ENCODE results near the gene KCTD4.

The KCTD4 gene

DNA sequence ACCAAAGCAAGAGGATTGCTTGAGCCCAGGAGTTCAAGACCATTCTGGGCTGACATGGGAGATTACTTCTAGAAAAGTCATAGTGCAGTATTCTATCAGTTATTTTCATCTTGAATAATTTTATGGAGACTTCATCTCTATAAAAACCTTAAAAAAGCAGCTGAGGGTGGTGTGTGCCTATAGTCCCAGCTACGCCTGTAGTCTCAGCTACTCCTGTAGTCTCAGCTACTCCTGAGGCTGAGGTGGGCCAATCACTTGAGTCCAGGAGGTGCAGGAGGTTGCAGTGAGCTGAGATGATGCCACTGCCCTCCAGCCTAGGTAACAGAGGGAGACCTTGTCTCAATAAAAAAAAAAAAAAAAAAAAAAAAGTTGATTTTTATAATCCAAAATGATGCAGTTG, 22.1 kb upstream of the KCTD4 start:
- Histone ChIP-seq H3K4me1 (ENCODE audit: control insufficient read depth, insufficient read depth, low read depth, low read length) (peaks cover 2% of the 10 kb centered on the region), H2BK15ac (ENCODE audit: low read depth, poor library complexity, severe bottlenecking) (no peak overlapping the region), H3K23ac (ENCODE audit: low read length in 2 of 2) (no peak overlapping the region), H3K27me3 (ENCODE audit: control insufficient read depth in 1 of 2, insufficient read depth in 1 of 2, low read length in 2 of 2) (no peaks in the 10 kb centered on the region), H3K4me2 (ENCODE audit: low read length, poor library complexity, severe bottlenecking) (no peak overlapping the region), H3K4ac (ENCODE audit: low read depth in 1 of 2, low read length in 2 of 2) (no peak overlapping the region), H3K36me3 (ENCODE audit: control insufficient read depth in 1 of 2, insufficient read depth in 2 of 2, low read depth in 1 of 2, low read length in 2 of 2) (peaks cover 0 to 2% of the 10 kb centered on the region in 2 experiments), H3K9ac (ENCODE audit: low read length) (no peak overlapping the region), H2AK5ac (ENCODE audit: low read length, severe bottlenecking) (no peak overlapping the region), H3K9me3 (ENCODE audit: control insufficient read depth, low read length) (no peaks in the 10 kb centered on the region), H2BK12ac (ENCODE audit: low read length in 2 of 2) (peak overlapping the region in 1 of 2 experiments; percentile 45), H3K4me3 (ENCODE audit: insufficient read depth in 1 of 2, low read depth in 1 of 2, low read length in 2 of 2) (no peak overlapping the region), H3K79me1 (replicated peaks; ENCODE audit: low read length, poor library complexity, severe bottlenecking) (peaks cover 25% of the 10 kb centered on the region), H2BK5ac (ENCODE audit: low read depth, low read length, poor library complexity, severe bottlenecking) (no peak overlapping the region), H2AFZ (ENCODE audit: low read depth, low read length) (no peak overlapping the region), H3K18ac (ENCODE audit: low read depth in 1 of 2, low read length in 2 of 2) (peak overlapping the region in 1 of 2 experiments; percentile 75), H2BK120ac (ENCODE audit: low read depth, low read length) (no peak overlapping the region), H4K8ac (ENCODE audit: low read length) (no peak overlapping the region), H3K14ac (ENCODE audit: low read length in 2 of 2) (no peak overlapping the region), H3K27ac (ENCODE audit: low read length, poor library complexity, severe bottlenecking) (no peak overlapping the region), H4K91ac (ENCODE audit: low read length) (no peak overlapping the region)
- WGBS, result 100% methylated on average over 1 of the region's 1 CpG
- DNase-seq, result no peak

DNA sequence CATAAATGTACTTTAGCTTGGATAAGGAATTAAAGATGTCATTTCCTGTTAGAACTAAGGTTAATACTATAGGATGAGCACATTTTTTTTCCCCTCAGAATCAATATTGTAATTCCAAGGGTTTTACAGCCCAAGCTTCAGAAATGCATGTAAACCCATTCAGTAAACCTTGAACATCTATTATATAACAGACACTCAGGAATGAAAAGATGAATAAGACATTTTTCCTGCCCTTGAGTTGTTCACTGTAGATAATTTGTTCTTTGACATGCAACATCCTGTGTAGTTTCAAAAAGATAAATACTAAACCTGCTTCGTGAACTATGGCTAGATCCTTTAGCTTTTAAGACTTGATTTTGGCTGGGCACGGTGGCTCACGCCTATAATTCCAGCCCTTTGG, 21.7 kb upstream of the KCTD4 start:
- no peak overlapping the region for H2BK15ac ChIP-seq (ENCODE audit: low read depth, poor library complexity, severe bottlenecking)

DNA sequence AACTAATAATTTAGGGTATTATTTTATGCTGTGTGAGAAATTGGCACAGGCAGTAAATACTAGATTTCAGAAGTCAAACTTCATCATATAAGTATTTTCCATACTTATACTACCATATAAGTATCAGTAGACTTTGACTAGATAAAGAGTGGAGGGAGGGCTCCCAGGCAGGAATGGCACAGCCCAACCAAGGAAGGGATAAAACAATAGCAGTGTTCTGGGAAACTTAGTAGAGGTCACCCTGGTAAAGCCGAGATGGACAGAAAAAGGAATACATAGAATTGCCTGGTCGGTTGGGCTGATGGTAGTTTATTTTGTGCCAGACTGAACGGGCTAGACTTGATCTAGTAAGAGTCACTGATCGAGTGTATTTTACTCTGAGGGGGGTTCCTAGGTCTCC, 19.6 kb upstream of the KCTD4 start:
- H3K4me1 ChIP-seq (ENCODE audit: control insufficient read depth, insufficient read depth, low read depth, low read length), result peaks cover 7% of the 10 kb centered on the region
- peaks cover 20% of the 10 kb centered on the region for H3K79me1 ChIP-seq (replicated peaks; ENCODE audit: low read length, poor library complexity, severe bottlenecking)
- H3K36me3 ChIP-seq (ENCODE audit: control insufficient read depth in 1 of 2, insufficient read depth in 2 of 2, low read depth in 1 of 2, low read length in 2 of 2), result peaks cover 0 to 5% of the 10 kb centered on the region in 2 experiments
- no peak overlapping the region for H3K27ac ChIP-seq (ENCODE audit: low read length, poor library complexity, severe bottlenecking)
- 96% methylated on average over 4 of the region's 4 CpGs for WGBS
- H3K27me3 ChIP-seq (ENCODE audit: control insufficient read depth in 1 of 2, insufficient read depth in 1 of 2, low read length in 2 of 2), result no peaks in the 10 kb centered on the region
- H2BK5ac ChIP-seq (ENCODE audit: low read depth, low read length, poor library complexity, severe bottlenecking), result no peak overlapping the region
- no peak overlapping the region for H3K23ac ChIP-seq (ENCODE audit: low read length in 2 of 2)
- H2AK5ac ChIP-seq (ENCODE audit: low read length, severe bottlenecking), result peak overlapping the region; percentile 72
- H2BK15ac ChIP-seq (ENCODE audit: low read depth, poor library complexity, severe bottlenecking), result no peak overlapping the region
- H3K18ac ChIP-seq (ENCODE audit: low read depth in 1 of 2, low read length in 2 of 2), result no peak overlapping the region
- H3K9me3 ChIP-seq (ENCODE audit: control insufficient read depth, low read length), result no peaks in the 10 kb centered on the region
- H2BK12ac ChIP-seq (ENCODE audit: low read length in 2 of 2), result no peak overlapping the region
- H2AFZ ChIP-seq (ENCODE audit: low read depth, low read length), result no peak overlapping the region
- H3K9ac ChIP-seq (ENCODE audit: low read length), result no peak overlapping the region
- DNase-seq, result no peak
- H4K8ac ChIP-seq (ENCODE audit: low read length), result no peak overlapping the region
- no peak overlapping the region for H3K14ac ChIP-seq (ENCODE audit: low read length in 2 of 2)
- H3K4me2 ChIP-seq (ENCODE audit: low read length, poor library complexity, severe bottlenecking), result no peak overlapping the region
- no peak overlapping the region for H3K4ac ChIP-seq (ENCODE audit: low read depth in 1 of 2, low read length in 2 of 2)
- no peak overlapping the region for H2BK120ac ChIP-seq (ENCODE audit: low read depth, low read length)
- H3K4me3 ChIP-seq (ENCODE audit: insufficient read depth in 1 of 2, low read depth in 1 of 2, low read length in 2 of 2), result no peak overlapping the region
- no peak overlapping the region for H4K91ac ChIP-seq (ENCODE audit: low read length)

More for the DNA sequence above, 21.7 kb upstream of the KCTD4 start:
- no peak overlapping the region for H2AK5ac ChIP-seq (ENCODE audit: low read length, severe bottlenecking)
- 75% methylated on average over 3 of the region's 3 CpGs for WGBS
- H2BK12ac ChIP-seq (ENCODE audit: low read length in 2 of 2), result no peak overlapping the region
- no peak overlapping the region for H4K91ac ChIP-seq (ENCODE audit: low read length)
- no peak overlapping the region for H3K4me2 ChIP-seq (ENCODE audit: low read length, poor library complexity, severe bottlenecking)
- no peaks in the 10 kb centered on the region for H3K27me3 ChIP-seq (ENCODE audit: control insufficient read depth in 1 of 2, insufficient read depth in 1 of 2, low read length in 2 of 2)
- no peak overlapping the region for H4K8ac ChIP-seq (ENCODE audit: low read length)
- no peak overlapping the region for H2BK120ac ChIP-seq (ENCODE audit: low read depth, low read length)
- peaks cover 23% of the 10 kb centered on the region for H3K79me1 ChIP-seq (replicated peaks; ENCODE audit: low read length, poor library complexity, severe bottlenecking)
- no peaks in the 10 kb centered on the region for H3K9me3 ChIP-seq (ENCODE audit: control insufficient read depth, low read length)
- DNase-seq, result no peak
- no peak overlapping the region for H3K9ac ChIP-seq (ENCODE audit: low read length)
- H3K4me3 ChIP-seq (ENCODE audit: insufficient read depth in 1 of 2, low read depth in 1 of 2, low read length in 2 of 2), result no peak overlapping the region
- no peak overlapping the region for H2BK5ac ChIP-seq (ENCODE audit: low read depth, low read length, poor library complexity, severe bottlenecking)
- no peak overlapping the region for H3K14ac ChIP-seq (ENCODE audit: low read length in 2 of 2)
- H3K4me1 ChIP-seq (ENCODE audit: control insufficient read depth, insufficient read depth, low read depth, low read length), result peaks cover 2% of the 10 kb centered on the region
- H3K27ac ChIP-seq (ENCODE audit: low read length, poor library complexity, severe bottlenecking), result no peak overlapping the region
- no peak overlapping the region for H3K4ac ChIP-seq (ENCODE audit: low read depth in 1 of 2, low read length in 2 of 2)
- H3K36me3 ChIP-seq (ENCODE audit: control insufficient read depth in 1 of 2, insufficient read depth in 2 of 2, low read depth in 1 of 2, low read length in 2 of 2), result peaks cover 0 to 2% of the 10 kb centered on the region in 2 experiments
- H2AFZ ChIP-seq (ENCODE audit: low read depth, low read length), result no peak overlapping the region
- no peak overlapping the region for H3K23ac ChIP-seq (ENCODE audit: low read length in 2 of 2)
- H3K18ac ChIP-seq (ENCODE audit: low read depth in 1 of 2, low read length in 2 of 2), result no peak overlapping the region

DNA sequence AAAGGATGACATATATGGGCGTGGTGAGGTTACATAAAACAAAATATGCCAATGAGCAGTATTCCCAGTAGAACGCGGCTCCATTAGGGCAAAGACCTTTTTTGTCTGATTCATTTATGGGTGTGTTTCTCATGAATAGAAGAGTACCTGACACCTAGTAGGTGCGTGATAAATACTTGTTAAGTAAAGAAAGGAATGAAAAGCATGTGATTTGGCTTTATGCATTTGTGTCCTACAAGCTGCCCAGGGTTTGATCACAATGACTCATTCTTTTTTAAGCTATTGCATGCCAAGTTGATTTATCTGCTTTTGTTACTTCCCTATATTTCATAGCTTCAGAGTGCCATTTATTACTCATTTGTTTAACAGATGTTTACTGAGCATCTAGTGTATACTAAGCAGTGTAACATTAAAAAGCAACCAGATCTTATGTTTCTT, 19.1 kb upstream of the KCTD4 start:
- Histone ChIP-seq H2BK5ac (ENCODE audit: low read depth, low read length, poor library complexity, severe bottlenecking) (no peak overlapping the region), H3K4me1 (ENCODE audit: control insufficient read depth, insufficient read depth, low read depth, low read length) (peaks cover 7% of the 10 kb centered on the region), H3K79me1 (replicated peaks; ENCODE audit: low read length, poor library complexity, severe bottlenecking) (peaks cover 18% of the 10 kb centered on the region), H3K27ac (ENCODE audit: low read length, poor library complexity, severe bottlenecking) (no peak overlapping the region), H3K9me3 (ENCODE audit: control insufficient read depth, low read length) (no peaks in the 10 kb centered on the region), H2AFZ (ENCODE audit: low read depth, low read length) (no peak overlapping the region), H4K91ac (ENCODE audit: low read length) (no peak overlapping the region), H3K27me3 (ENCODE audit: control insufficient read depth in 1 of 2, insufficient read depth in 1 of 2, low read length in 2 of 2) (no peaks in the 10 kb centered on the region), H2BK15ac (ENCODE audit: low read depth, poor library complexity, severe bottlenecking) (no peak overlapping the region), H4K8ac (ENCODE audit: low read length) (no peak overlapping the region), H3K23ac (ENCODE audit: low read length in 2 of 2) (no peak overlapping the region), H3K9ac (ENCODE audit: low read length) (peak overlapping the region; percentile 68), H2BK12ac (ENCODE audit: low read length in 2 of 2) (no peak overlapping the region), H3K4me3 (ENCODE audit: insufficient read depth in 1 of 2, low read depth in 1 of 2, low read length in 2 of 2) (peak overlapping the region in 1 of 2 experiments; percentile 58), H3K14ac (ENCODE audit: low read length in 2 of 2) (no peak overlapping the region), H3K18ac (ENCODE audit: low read depth in 1 of 2, low read length in 2 of 2) (no peak overlapping the region), H3K4me2 (ENCODE audit: low read length, poor library complexity, severe bottlenecking) (no peak overlapping the region), H2BK120ac (ENCODE audit: low read depth, low read length) (no peak overlapping the region), H2AK5ac (ENCODE audit: low read length, severe bottlenecking) (no peak overlapping the region), H3K36me3 (ENCODE audit: control insufficient read depth in 1 of 2, insufficient read depth in 2 of 2, low read depth in 1 of 2, low read length in 2 of 2) (peaks cover 0 to 3% of the 10 kb centered on the region in 2 experiments), H3K4ac (ENCODE audit: low read depth in 1 of 2, low read length in 2 of 2) (no peak overlapping the region)
- DNase-seq, result peak; percentile 44
- WGBS, result 50% methylated on average over 4 of the region's 4 CpGs
